GM12891 (cell line): ENCODE data around the gene CENPS.

Experiments
- PAX5 ChIP-seq: IDR thresholded peaks from 2 replicates; pipeline ENCODE4 v1.6.1; 2011; ENCODE audit warnings: low read length, moderate library complexity, mild to moderate bottlenecking; ENCODE audit not compliant: insufficient read depth, severe bottlenecking
- POLR2A ChIP-seq: IDR thresholded peaks from 2 replicates; pipeline ENCODE4 v1.6.1; 2011; ENCODE audit warnings: low read depth, low read length, control low read depth
- POLR2AphosphoS5 ChIP-seq: IDR thresholded peaks from 2 replicates; pipeline ENCODE4 v1.6.1; 2011; ENCODE audit warnings: low read depth, low read length, control low read depth
- POU2F2 ChIP-seq: IDR thresholded peaks from 2 replicates; pipeline ENCODE4 v1.6.1; 2011; ENCODE audit warnings: low read depth, mild to moderate bottlenecking, control low read depth, low read length, moderate library complexity
- SPI1 ChIP-seq: IDR thresholded peaks from 2 replicates; pipeline ENCODE4 v1.6.1; 2011; ENCODE audit warnings: low read depth, low read length, control low read depth
- TAF1 ChIP-seq: IDR thresholded peaks from 2 replicates; pipeline ENCODE4 v1.6.1; 2011; ENCODE audit warnings: low read depth, low read length, control low read depth

GRCh38 chr1:10470043-10470442 is 39.8 kb downstream of the CENPS start:
- TF ChIP-seq POLR2A = no peak
- no peak for TF ChIP-seq POLR2AphosphoS5
- TF ChIP-seq SPI1 = no peak
- TF ChIP-seq TAF1 = no peak
- no peak for TF ChIP-seq PAX5
- no peak for TF ChIP-seq POU2F2
